ENCODE results near the gene LSAMP.

The LSAMP gene

GRCh38 chr3:116444819-116445310 lies 422 bp downstream of the LSAMP start:
- Histone ChIP-seq H3K9ac (ENCODE audit: low read depth, low read length) (peak overlapping the region; percentile 69), H3K4me1 (ENCODE audit: insufficient read depth, low read length) (peaks cover 25% of the 10 kb centered on the region; the same call in 1 of the 2 replicates), H3K36me3 (ENCODE audit: insufficient read depth, low read length) (no peaks in the 10 kb centered on the region), H3K9me3 (ENCODE audit: control insufficient read depth, insufficient read depth, low read length) (no peaks in the 10 kb centered on the region)

DNA sequence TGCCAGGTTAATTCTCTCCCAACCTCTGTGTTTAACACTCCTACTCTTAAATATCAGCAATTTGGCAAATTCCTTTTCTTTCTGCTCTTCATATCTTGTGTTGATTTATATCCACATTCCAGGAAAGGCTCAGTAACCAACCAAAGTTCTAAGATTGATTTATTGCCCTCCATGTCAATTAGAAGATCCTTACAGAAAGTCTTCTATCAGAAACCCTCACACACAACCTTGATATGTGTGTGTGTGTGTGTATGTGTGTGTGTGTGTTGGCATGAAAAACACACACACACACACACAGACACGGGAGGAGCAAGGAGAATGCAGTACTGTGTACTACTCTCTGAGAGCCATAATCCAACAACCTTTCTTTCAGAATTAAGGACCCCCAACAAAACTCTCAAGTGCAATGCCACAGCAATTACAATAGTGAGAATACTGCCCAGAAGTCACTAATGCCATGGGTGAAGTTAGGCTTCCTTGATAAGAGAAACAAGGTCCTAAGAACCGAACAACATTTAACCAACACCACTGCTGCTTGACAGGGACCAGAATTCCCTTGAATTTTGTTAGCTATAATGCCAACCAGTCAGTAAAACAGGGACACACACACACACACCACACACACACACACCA lies 1.1 kb downstream of the LSAMP start:
- no peaks in the 10 kb centered on the region for H3K9me3 ChIP-seq (ENCODE audit: control insufficient read depth, insufficient read depth, low read length)
- H3K9ac ChIP-seq (ENCODE audit: low read depth, low read length): peak overlapping the region; percentile 69; the same call in 1 of the 2 replicates
- peaks cover 25% of the 10 kb centered on the region; the same call in 1 of the 2 replicates for H3K4me1 ChIP-seq (ENCODE audit: insufficient read depth, low read length)
- no peaks in the 10 kb centered on the region for H3K36me3 ChIP-seq (ENCODE audit: insufficient read depth, low read length)

GRCh38 chr3:116443191-116443661 lies 2.1 kb downstream of the LSAMP start:
- peaks cover 22% of the 10 kb centered on the region; the same call in 1 of the 2 replicates for H3K4me1 ChIP-seq (ENCODE audit: insufficient read depth, low read length)
- H3K9me3 ChIP-seq (ENCODE audit: control insufficient read depth, insufficient read depth, low read length): no peaks in the 10 kb centered on the region
- H3K36me3 ChIP-seq (ENCODE audit: insufficient read depth, low read length): no peaks in the 10 kb centered on the region
- H3K9ac ChIP-seq (ENCODE audit: low read depth, low read length): peak overlapping the region; percentile 22; the same call in 1 of the 2 replicates

DNA sequence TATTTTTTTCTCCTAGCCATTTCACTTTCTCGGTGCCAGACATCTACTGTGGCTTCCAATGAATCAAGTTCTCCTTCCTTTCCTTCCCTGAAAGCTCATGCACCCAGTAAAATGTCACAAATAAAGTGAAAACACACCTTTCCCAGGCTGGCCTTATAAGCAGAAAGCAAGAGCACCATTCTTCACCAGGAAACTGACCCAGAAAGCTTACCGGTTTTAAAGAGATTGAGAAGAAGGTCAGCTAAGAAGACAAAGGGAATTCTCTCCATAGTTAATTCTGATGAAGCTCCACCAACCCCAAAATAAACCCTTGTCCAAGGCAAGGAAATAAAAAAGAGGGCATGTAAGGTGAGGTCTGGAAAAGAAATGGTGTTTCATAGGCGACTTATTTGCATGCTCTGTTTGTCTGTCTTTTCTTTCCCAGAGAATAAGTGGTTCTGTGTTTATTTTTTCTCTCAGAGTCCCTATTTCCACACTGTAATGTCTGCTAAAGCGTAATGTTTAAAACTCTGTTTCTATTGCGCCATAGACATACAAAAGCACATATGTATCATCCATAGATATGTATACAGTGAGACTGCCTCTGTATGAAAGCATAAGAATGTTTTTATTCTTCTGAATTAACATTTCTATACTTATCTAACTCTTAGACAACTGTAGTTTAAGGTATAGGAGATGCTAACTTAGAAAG lies 2.8 kb downstream of the LSAMP start:
- no peak overlapping the region for H3K9ac ChIP-seq (ENCODE audit: low read depth, low read length)
- H3K4me1 ChIP-seq (ENCODE audit: insufficient read depth, low read length): peaks cover 20% of the 10 kb centered on the region; the same call in 1 of the 2 replicates
- H3K36me3 ChIP-seq (ENCODE audit: insufficient read depth, low read length): no peaks in the 10 kb centered on the region
- H3K9me3 ChIP-seq (ENCODE audit: control insufficient read depth, insufficient read depth, low read length): no peaks in the 10 kb centered on the region

DNA sequence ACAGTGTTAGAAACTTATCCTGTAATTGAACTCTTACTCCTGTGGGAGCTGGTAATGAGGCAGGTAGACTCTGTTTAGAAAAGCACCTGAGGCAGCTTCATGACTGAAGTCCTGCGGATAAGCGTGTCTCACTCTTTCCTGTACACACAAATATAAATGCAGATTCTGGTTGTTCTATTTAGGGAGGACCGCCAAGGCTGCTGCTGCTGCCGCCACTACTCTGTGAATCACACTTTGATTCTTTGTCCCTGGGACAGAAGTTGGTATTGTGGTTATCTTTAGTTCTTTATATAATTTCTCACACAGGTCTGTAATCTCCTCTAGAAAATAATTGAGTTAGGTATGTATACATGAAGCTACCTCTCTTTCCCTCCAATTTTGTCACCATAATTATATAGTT lies 3.6 kb downstream of the LSAMP start:
- H3K9ac ChIP-seq (ENCODE audit: low read depth, low read length): no peak overlapping the region
- H3K4me1 ChIP-seq (ENCODE audit: insufficient read depth, low read length): peaks cover 20% of the 10 kb centered on the region; the same call in 1 of the 2 replicates
- H3K36me3 ChIP-seq (ENCODE audit: insufficient read depth, low read length): no peaks in the 10 kb centered on the region
- no peaks in the 10 kb centered on the region for H3K9me3 ChIP-seq (ENCODE audit: control insufficient read depth, insufficient read depth, low read length)

GRCh38 chr3:116440196-116440595 lies 5.1 kb downstream of the LSAMP start:
- peaks cover 14% of the 10 kb centered on the region; the same call in 1 of the 2 replicates for H3K4me1 ChIP-seq (ENCODE audit: insufficient read depth, low read length)
- H3K36me3 ChIP-seq (ENCODE audit: insufficient read depth, low read length): no peaks in the 10 kb centered on the region
- no peak overlapping the region for H3K9ac ChIP-seq (ENCODE audit: low read depth, low read length)
- no peaks in the 10 kb centered on the region for H3K9me3 ChIP-seq (ENCODE audit: control insufficient read depth, insufficient read depth, low read length)

DNA sequence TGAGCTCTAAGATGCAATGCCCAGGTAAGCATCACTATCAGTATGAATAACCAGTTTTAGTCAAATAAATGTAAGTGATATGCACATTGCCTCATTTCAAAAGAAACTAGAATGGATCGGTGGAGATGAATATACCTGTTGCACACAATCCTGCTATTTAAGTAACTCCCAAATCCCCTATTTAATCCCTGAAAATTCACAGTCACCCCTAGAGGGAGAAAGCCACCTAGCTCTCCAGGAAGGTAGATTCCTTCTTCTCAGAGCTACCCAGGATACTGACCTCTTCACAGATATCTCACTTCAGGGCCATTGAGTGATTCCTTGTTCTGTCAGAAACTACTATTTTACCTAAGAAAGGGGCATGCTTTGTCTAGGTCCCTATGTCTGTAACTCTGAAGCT lies 11.7 kb downstream of the LSAMP start:
- no peaks in the 10 kb centered on the region for H3K9me3 ChIP-seq (ENCODE audit: control insufficient read depth, insufficient read depth, low read length)
- H3K4me1 ChIP-seq (ENCODE audit: insufficient read depth, low read length): no peaks in the 10 kb centered on the region
- no peaks in the 10 kb centered on the region for H3K36me3 ChIP-seq (ENCODE audit: insufficient read depth, low read length)
- no peak overlapping the region for H3K9ac ChIP-seq (ENCODE audit: low read depth, low read length)

DNA sequence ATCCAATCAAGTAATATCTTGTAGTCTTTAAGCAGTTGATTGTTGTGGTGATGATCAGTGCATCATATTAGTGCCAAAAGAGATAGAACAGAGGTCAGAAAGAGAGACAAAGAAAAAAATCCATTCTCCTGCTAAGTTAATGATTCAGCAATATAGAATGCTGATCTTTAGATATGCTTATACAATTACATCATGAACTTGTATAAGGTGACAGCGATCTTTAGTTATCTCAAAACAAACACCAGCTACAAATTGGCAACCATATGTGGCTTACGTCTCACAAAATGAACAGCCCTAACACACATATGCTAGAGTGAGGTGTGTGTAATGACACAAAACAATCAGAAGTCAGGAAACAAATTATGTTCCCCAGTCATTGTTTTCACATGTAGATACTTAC lies 12.5 kb downstream of the LSAMP start:
- H3K36me3 ChIP-seq (ENCODE audit: insufficient read depth, low read length): no peaks in the 10 kb centered on the region
- H3K9ac ChIP-seq (ENCODE audit: low read depth, low read length): no peak overlapping the region
- no peaks in the 10 kb centered on the region for H3K4me1 ChIP-seq (ENCODE audit: insufficient read depth, low read length)
- no peaks in the 10 kb centered on the region for H3K9me3 ChIP-seq (ENCODE audit: control insufficient read depth, insufficient read depth, low read length)

GRCh38 chr3:116429479-116430269 lies 15.6 kb downstream of the LSAMP start:
- Histone ChIP-seq H3K9me3 (ENCODE audit: control insufficient read depth, insufficient read depth, low read length) (no peaks in the 10 kb centered on the region), H3K36me3 (ENCODE audit: insufficient read depth, low read length) (no peaks in the 10 kb centered on the region), H3K4me1 (ENCODE audit: insufficient read depth, low read length) (no peaks in the 10 kb centered on the region), H3K9ac (ENCODE audit: low read depth, low read length) (no peak overlapping the region)

DNA sequence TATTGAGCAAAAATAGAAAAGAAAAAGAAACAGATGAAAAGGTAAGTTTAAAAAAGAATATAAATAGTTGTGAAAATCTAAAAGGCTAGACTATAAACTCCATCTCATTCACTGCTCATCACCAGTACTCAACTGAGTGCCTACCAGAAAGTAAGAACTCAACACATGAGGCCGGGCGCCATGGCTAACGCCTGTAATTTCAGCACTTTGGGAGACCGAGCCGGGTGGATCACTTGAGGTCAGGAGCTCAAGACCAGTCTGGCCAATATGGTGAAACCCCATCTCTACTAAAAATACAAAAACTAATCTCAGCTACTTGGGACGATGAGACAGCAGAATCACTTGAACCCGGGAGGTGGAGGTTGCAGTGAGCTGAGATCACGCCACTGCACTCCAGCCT lies 19.3 kb downstream of the LSAMP start:
- Histone ChIP-seq H3K36me3 (ENCODE audit: insufficient read depth, low read length) (no peaks in the 10 kb centered on the region), H3K9ac (ENCODE audit: low read depth, low read length) (no peak overlapping the region), H3K9me3 (ENCODE audit: control insufficient read depth, insufficient read depth, low read length) (no peaks in the 10 kb centered on the region), H3K4me1 (ENCODE audit: insufficient read depth, low read length) (peaks cover 6% of the 10 kb centered on the region)

- H3K36me3 ChIP-seq (ENCODE audit: insufficient read depth, low read length): no peaks in the 10 kb centered on the region
- H3K9ac ChIP-seq (ENCODE audit: low read depth, low read length): no peak overlapping the region
- no peaks in the 10 kb centered on the region for H3K9me3 ChIP-seq (ENCODE audit: control insufficient read depth, insufficient read depth, low read length)
- H3K4me1 ChIP-seq (ENCODE audit: insufficient read depth, low read length): peaks cover 6% of the 10 kb centered on the region
These were observed 20.2 kb downstream of the LSAMP start for GRCh38 chr3:116425126-116425525.

DNA sequence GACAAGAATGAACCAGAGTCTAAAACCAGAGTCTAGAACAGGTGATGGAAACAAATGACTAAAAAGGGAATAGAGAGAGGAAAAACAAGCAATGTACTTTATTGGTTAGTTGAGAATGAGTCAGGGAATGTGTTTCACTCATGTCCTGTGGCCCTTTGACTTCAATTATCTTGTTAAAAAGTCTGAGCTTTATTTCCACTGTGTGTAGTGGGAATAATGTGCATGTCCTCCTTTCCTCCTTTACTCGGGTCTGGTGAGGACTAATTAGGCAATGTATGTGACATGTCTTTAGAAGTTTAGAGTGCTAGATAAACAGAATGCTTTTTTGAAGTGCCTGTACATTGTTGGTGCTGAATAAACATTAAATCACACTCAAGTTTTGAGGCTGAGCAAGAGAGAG lies 21.3 kb downstream of the LSAMP start:
- Histone ChIP-seq H3K4me1 (ENCODE audit: insufficient read depth, low read length) (peaks cover 6% of the 10 kb centered on the region), H3K9ac (ENCODE audit: low read depth, low read length) (no peak overlapping the region), H3K36me3 (ENCODE audit: insufficient read depth, low read length) (no peaks in the 10 kb centered on the region), H3K9me3 (ENCODE audit: control insufficient read depth, insufficient read depth, low read length) (no peaks in the 10 kb centered on the region)

- Histone ChIP-seq H3K36me3 (ENCODE audit: insufficient read depth, low read length) (no peaks in the 10 kb centered on the region), H3K9ac (ENCODE audit: low read depth, low read length) (no peak overlapping the region), H3K4me1 (ENCODE audit: insufficient read depth, low read length) (peaks cover 6% of the 10 kb centered on the region), H3K9me3 (ENCODE audit: control insufficient read depth, insufficient read depth, low read length) (no peaks in the 10 kb centered on the region)
These were observed 21.9 kb downstream of the LSAMP start for GRCh38 chr3:116423374-116423773.

DNA sequence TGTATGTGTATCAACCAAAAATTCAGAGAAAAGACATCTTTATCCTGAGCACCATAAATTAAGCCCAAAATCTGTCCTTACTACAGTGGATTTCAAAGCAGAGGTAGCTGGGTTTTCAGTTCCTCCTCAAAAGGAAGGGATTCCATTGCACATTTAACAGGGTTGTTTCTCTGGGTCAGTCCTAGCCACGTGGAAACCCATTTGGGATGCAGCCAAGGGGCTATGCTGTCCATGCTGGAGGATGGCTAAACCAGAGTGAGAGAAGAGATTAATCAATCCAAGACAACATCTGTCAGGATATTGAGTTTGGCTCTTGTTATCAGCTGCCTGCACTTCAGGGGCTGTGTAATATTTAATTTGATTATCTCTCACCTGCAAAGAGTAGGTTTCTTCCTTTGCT lies 28.1 kb downstream of the LSAMP start:
- H3K9me3 ChIP-seq (ENCODE audit: control insufficient read depth, insufficient read depth, low read length): no peaks in the 10 kb centered on the region
- H3K9ac ChIP-seq (ENCODE audit: low read depth, low read length): no peak overlapping the region
- peaks cover 3% of the 10 kb centered on the region; the same call in 1 of the 2 replicates for H3K4me1 ChIP-seq (ENCODE audit: insufficient read depth, low read length)
- no peaks in the 10 kb centered on the region for H3K36me3 ChIP-seq (ENCODE audit: insufficient read depth, low read length)

Measured in ES-I3 (cell line).